GM12878 (cell line): ENCODE data around the gene PARD6A. TPM values are rescaled to one million over a fixed set of nuclear protein-coding genes. Genes with fewer than 3 reads are reported as not detected.

Experiments used
- ATAC-seq: fragments of 200-7000 bp; cut with Tn5 transposase; 3 replicates; pipeline ENCODE4 v1.9.1; 2020; ENCODE audit warnings: mild to moderate bottlenecking, moderate library complexity
- BruUV-seq: library from RNA; stranded (reverse); fragments of 400-500 nt; replicated peaks from 2 replicates; lab custom pipeline; 2021; lab: Mats Ljungman, UMichigan
- CTCF ChIA-PET: fragments of 300-600 bp; sonication (Branson Sonifier 250); formaldehyde crosslinking; extraction: SDS; loops from one replicate; lab custom pipeline; 2021; ENCODE audit warnings: inconsistent platforms; lab: Yijun Ruan, JAX
- POLR2A ChIA-PET: fragments of 350-600 bp; formaldehyde crosslinking; extraction: SDS; loops from one replicate; lab custom pipeline; 2021; ENCODE audit warnings: inconsistent platforms; lab: Charles Lee
- RAD21 ChIA-PET: fragments of 300-600 bp; sonication (Branson Sonifier 250); formaldehyde crosslinking; loops from one replicate; lab custom pipeline; 2023; ENCODE audit warnings: antibody characterized with exemption; ENCODE audit not compliant: unreplicated experiment; lab: Charles Lee
- SMC1A ChIA-PET: fragments of 300-600 bp; sonication (Branson Sonifier 250); formaldehyde crosslinking; loops from one replicate; lab custom pipeline; 2023; ENCODE audit not compliant: unreplicated experiment, uncharacterized antibody; lab: Charles Lee
- DNase-seq: peaks from one replicate; pipeline ENCODE4 v3.0.0-alpha.2; 2011; ENCODE audit warnings: low read depth, low spot score
- FAIRE-seq: peaks from 3 replicates; lab custom pipeline; 2011; peaks lifted over from hg19 to GRCh38; lab: Jason Lieb, UNC
- H2AFZ ChIP-seq: 2 replicates; pipeline ENCODE4 v1.6.0; 2011; ENCODE audit warnings: low read depth, low read length, control low read depth; ENCODE audit not compliant: control insufficient read depth
- H3K27ac ChIP-seq: 2 replicates; pipeline ENCODE4 v1.5.1; 2011; ENCODE audit warnings: control low read depth; ENCODE audit not compliant: control insufficient read depth, insufficient read depth
- H3K27me3 ChIP-seq, 2 experiments: replicated peaks in 1 of 2; 2 replicates each; pipeline versions ENCODE4 v1.6.0 to v1.6.1; 2011; ENCODE audit warnings: low read length in 1 of 2; ENCODE audit not compliant: control insufficient read depth in 2 of 2, insufficient read depth in 2 of 2
- H3K36me3 ChIP-seq, 2 experiments: 2 replicates each; pipeline ENCODE4 v1.5.1; 2011; ENCODE audit warnings: low read length in 1 of 2; ENCODE audit not compliant: control insufficient read depth in 2 of 2, insufficient read depth in 2 of 2
- H3K4me1 ChIP-seq: 2 replicates; pipeline ENCODE4 v1.6.1; 2011; ENCODE audit warnings: mild to moderate bottlenecking, low read length, moderate library complexity, mixed read lengths; ENCODE audit not compliant: control insufficient read depth, insufficient read depth
- H3K4me2 ChIP-seq: 2 replicates; pipeline ENCODE4 v1.6.0; 2011; ENCODE audit warnings: control low read depth; ENCODE audit not compliant: control insufficient read depth, insufficient read depth
- H3K4me3 ChIP-seq: fragments of 200-600 bp; sonication (generic); 2 replicates; pipeline ENCODE4 v1.5.1; 2016
- H3K79me2 ChIP-seq: 2 replicates; pipeline ENCODE4 v1.6.0; 2011; ENCODE audit warnings: low read length; ENCODE audit not compliant: control insufficient read depth, insufficient read depth
- H3K9ac ChIP-seq: 2 replicates; pipeline ENCODE4 v1.8.0; 2011; ENCODE audit warnings: low read length, control low read depth, mixed read lengths; ENCODE audit not compliant: control insufficient read depth, insufficient read depth
- H3K9me3 ChIP-seq: replicated peaks from 3 replicates; pipeline ENCODE4 v1.5.1; 2011; ENCODE audit warnings: mild to moderate bottlenecking, low read length; ENCODE audit not compliant: control insufficient read depth, insufficient read depth
- H4K20me1 ChIP-seq: 2 replicates; pipeline ENCODE4 v1.6.0; 2011; ENCODE audit not compliant: control insufficient read depth, insufficient read depth
- DPF2 ChIP-seq: fragments of 450-650 bp; IDR thresholded peaks from 2 replicates; pipeline ENCODE4 v1.6.1; 2017; ENCODE audit warnings: mild to moderate bottlenecking
- HDAC2 ChIP-seq: fragments of 200-600 bp; sonication (generic); IDR thresholded peaks from 2 replicates; pipeline ENCODE4 v1.6.1; 2017
- HDGF ChIP-seq: fragments of 450-650 bp; IDR thresholded peaks from 2 replicates; pipeline ENCODE4 v1.6.1; 2016; ENCODE audit warnings: antibody characterized with exemption
- IRF3 ChIP-seq: fragments of 450-650 bp; IDR thresholded peaks from 2 replicates; pipeline ENCODE4 v1.6.1; 2014; ENCODE audit warnings: mild to moderate bottlenecking
- IRF4 ChIP-seq: IDR thresholded peaks from 2 replicates; pipeline ENCODE4 v1.6.1; 2011; ENCODE audit warnings: low read depth, low read length
- MEF2A ChIP-seq: IDR thresholded peaks from 2 replicates; pipeline ENCODE4 v1.6.1; 2011; ENCODE audit warnings: low read depth, mild to moderate bottlenecking, low read length, moderate library complexity; ENCODE audit not compliant: insufficient read depth
- NFXL1 ChIP-seq: fragments of 450-650 bp; IDR thresholded peaks from 2 replicates; pipeline ENCODE4 v1.6.1; 2017; ENCODE audit warnings: antibody characterized with exemption, mild to moderate bottlenecking, borderline replicate concordance
- NFYB ChIP-seq: IDR thresholded peaks from 2 replicates; pipeline ENCODE4 v1.6.1; 2011; ENCODE audit warnings: low read depth, mild to moderate bottlenecking, low read length, improper control_type of control experiment, moderate library complexity; ENCODE audit not compliant: insufficient read depth
- PAX8 ChIP-seq: fragments of 450-650 bp; IDR thresholded peaks from 2 replicates; pipeline ENCODE4 v1.6.1; 2017; ENCODE audit warnings: mild to moderate bottlenecking, moderate library complexity
- PBX3 ChIP-seq: IDR thresholded peaks from 2 replicates; pipeline ENCODE4 v1.6.1; 2011; ENCODE audit warnings: mild to moderate bottlenecking, low read depth, low read length, moderate library complexity; ENCODE audit not compliant: insufficient replicate concordance
- RFX5 ChIP-seq: IDR thresholded peaks from 2 replicates; pipeline ENCODE4 v1.6.1; 2011; ENCODE audit warnings: low read depth, low read length, improper control_type of control experiment
- SMAD1 ChIP-seq: fragments of 450-650 bp; IDR thresholded peaks from 2 replicates; pipeline ENCODE4 v1.6.1; 2018; ENCODE audit warnings: mild to moderate bottlenecking, low read depth; ENCODE audit not compliant: partially characterized antibody
- STAT1 ChIP-seq: fragments of 450-650 bp; conservative IDR thresholded peaks from 2 replicates; pipeline ENCODE4 v1.6.1; 2014; ENCODE audit warnings: antibody characterized with exemption, mild to moderate bottlenecking
- TAF1 ChIP-seq: IDR thresholded peaks from 2 replicates; pipeline ENCODE4 v1.6.1; 2011; ENCODE audit warnings: mild to moderate bottlenecking, low read depth, low read length, borderline replicate concordance
- USF1 ChIP-seq: IDR thresholded peaks from 2 replicates; pipeline ENCODE4 v1.6.1; 2011; ENCODE audit warnings: borderline replicate concordance, low read depth, mild to moderate bottlenecking, moderate library complexity, mixed read lengths, low read length; ENCODE audit not compliant: insufficient read depth; ENCODE audit errors: extremely low read length
- ZNF384 ChIP-seq: IDR thresholded peaks from 2 replicates; pipeline ENCODE4 v1.6.1; 2012; ENCODE audit warnings: low read depth, mild to moderate bottlenecking, low read length, improper control_type of control experiment, borderline replicate concordance
- ZSCAN29 ChIP-seq: fragments of 450-650 bp; IDR thresholded peaks from 2 replicates; pipeline ENCODE4 v1.6.1; 2017; ENCODE audit warnings: mild to moderate bottlenecking, moderate library complexity
- in situ Hi-C: fragments of 300-500 bp; cut with MboI; formaldehyde crosslinking; loops from 9 replicates; pipeline ENCODE4 v1.14.3; 2018; ENCODE audit warnings: mixed read lengths
- intact Hi-C: fragments of 100-400 bp; cut with micrococcal nuclease; formaldehyde crosslinking; loops from one replicate; pipeline ENCODE4 v1.14.2; 2022; ENCODE audit not compliant: unreplicated experiment
- polyA plus RNA-seq, 11 experiments: library from polyadenylated mRNA; depleted of rRNA in 4 of 11; unstranded in 6 of 11; stranded (reverse) in 5 of 11; fragments of >200 nt; fragmentation: Nextera tagmentation in 4 of 11; fragmentation: Illumina TruSeq in 1 of 11; extraction: Ambion mirVana in 4 of 11; extraction: Trizol in 1 of 11; gene quantifications; 1 replicate in 1 of 11; 2 replicates in 10 of 11; pipeline versions ENCODE4 v1.2.1 to v1.2.3, GENCODE V29; 2011 to 2016; ENCODE audit warnings: inconsistent platforms in 2 of 11, missing spikeins in 2 of 11, low read depth in 1 of 11
- total RNA-seq, 4 experiments: library from RNA; depleted of rRNA in 3 of 4; stranded (reverse); fragments of >200 nt in 3 of 4; fragmentation: Illumina TruSeq in 1 of 4; extraction: Trizol in 1 of 4; gene quantifications; 2 replicates each; pipeline versions ENCODE4 v1.2.1 to v1.2.3, GENCODE V29; 2013 to 2021

Gene PARD6A
- total and polyA plus RNA-seq, 10 of the 15 experiments (the other 5 are each of a cell fraction or from before 2014, with no cell fraction given): 0.42 to 10.1 (median 4.4) TPM

GRCh38 chr16:67662653-67663010, 1.9 kb downstream of the PARD6A start:
- no peak for FAIRE-seq
- Histone ChIP-seq H3K79me2 (peaks cover 12% of the 10 kb centered on the region), H3K36me3 (peaks cover 6 to 10% of the 10 kb centered on the region in 2 experiments; a peak in 3 of 4 replicates), H3K4me2 (no peak overlapping the region), H3K9ac (no peak overlapping the region)
- POLR2A ChIA-PET: interaction anchor here (0.6 to 1.1 kb wide), 3 partner anchors 18 to 143 kb away, joined by 3 to 4 read pairs (median 3); partner anchors contain the start of gene CARMIL2
- SMC1A ChIA-PET: interaction anchor here (1.0 to 1.4 kb wide), 2 partner anchors 18 to 154 kb away, joined by 3 read pairs; partner anchors contain the start of gene CARMIL2
- TF ChIP-seq PAX8: no peak
- no peak for TF ChIP-seq HDGF
- TF ChIP-seq STAT1: no peak
- TF ChIP-seq MEF2A: no peak
- TF ChIP-seq NFYB: no peak
- TF ChIP-seq IRF3: no peak
- no peak for TF ChIP-seq NFXL1
- TF ChIP-seq IRF4: no peak
- TF ChIP-seq ZNF384: no peak
- TF ChIP-seq RFX5: no peak
- TF ChIP-seq HDAC2: no peak
- TF ChIP-seq TAF1: no peak
- no peak for TF ChIP-seq PBX3
- TF ChIP-seq DPF2: no peak
- TF ChIP-seq SMAD1: no peak
- TF ChIP-seq ZSCAN29: no peak
- TF ChIP-seq USF1: no peak
- TF ChIP-seq, all 136 proteins: peak for 0
- no peaks in the 10 kb centered on the region for H4K20me1 ChIP-seq
- no peak overlapping the region for H2AFZ ChIP-seq
- H3K4me1 ChIP-seq: peaks cover 18% of the 10 kb centered on the region
- ChIA-PET CTCF (interaction anchor here (0.7 to 11.9 kb wide), 4 partner anchors 17 to 144 kb away, joined by 3 to 196 read pairs (median 8); partner anchors contain the start of genes CARMIL2 and CTCF), RAD21 (interaction anchor here (0.7 kb wide), 1 partner anchor 18 kb away, joined by 4 read pairs; the partner anchor contains the start of gene CARMIL2)
- H3K9me3 ChIP-seq: no peaks in the 10 kb centered on the region
- ATAC-seq (no peak), DNase-seq (no peak)
- intact Hi-C loops (loop anchor here (5.0 kb wide), 1 partner anchor 505 kb away; the partner anchor contains the start of genes FBXL8 and TRADD), in situ Hi-C loops (no loop called here)
- no TSS peak for BruUV-seq
- no peaks in the 10 kb centered on the region for H3K27me3 ChIP-seq
- no peak overlapping the region for H3K27ac ChIP-seq
- no peak overlapping the region for H3K4me3 ChIP-seq
